ENCODE data around the gene GFRA1.

- TF ChIP-seq TCF7L2 (IDR thresholded peaks at IDR 0.05; ENCODE audit: borderline replicate concordance, low read depth, low read length) = no peak
- TF ChIP-seq PRDM4 (tag by site-specific recombination; IDR thresholded peaks at IDR 0.05) = no peak
- no peak for TF ChIP-seq ZNF18 (tag by site-specific recombination; IDR thresholded peaks at IDR 0.05)
These were observed 134.1 kb downstream of the GFRA1 start for GRCh38 chr10:116138897-116139296.

Data from HEK293 (cell line).